Measurements from ENCODE around the gene CDK5RAP1. TPM values are rescaled to one million over a fixed set of nuclear protein-coding genes. Genes with fewer than 3 reads are reported as not detected.

The CDK5RAP1 gene
- total RNA-seq, 1 donor from 2014 or later, result 15.0 TPM

DNA sequence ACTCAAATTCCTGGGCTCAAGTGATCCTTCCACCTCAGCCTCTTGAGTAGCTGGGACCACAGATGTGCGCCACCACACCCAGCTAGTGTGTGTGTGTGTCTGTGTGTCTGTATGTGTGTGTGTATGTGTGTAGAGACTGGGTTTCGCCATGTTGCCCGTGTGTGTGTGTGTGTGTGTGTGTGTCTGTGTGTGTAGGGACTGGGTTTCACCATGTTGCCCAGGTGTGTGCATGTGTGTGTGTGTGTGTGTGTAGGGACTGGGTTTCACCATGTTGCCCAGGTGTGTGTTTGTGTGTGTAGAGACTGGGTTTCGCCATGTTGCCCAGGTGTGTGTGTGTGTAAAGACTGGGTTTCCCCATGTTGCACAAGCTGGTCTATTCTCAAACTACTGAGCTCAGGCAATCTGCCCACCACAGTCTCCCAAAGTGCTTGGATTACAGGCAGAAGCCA is 28.3 kb downstream of the CDK5RAP1 start:
- intact Hi-C loops (cut with DNase I), result no loop called here
- H3K9me3 ChIP-seq, result no peaks in the 10 kb centered on the region
- no peak for DNase-seq (ENCODE audit: extremely low spot score in 2 of 2)
- H3K27ac ChIP-seq, result no peak overlapping the region
- H3K36me3 ChIP-seq, result peaks cover 0 to 59% of the 10 kb centered on the region in 2 donors
- no peaks in the 10 kb centered on the region for H3K27me3 ChIP-seq
- no peaks in the 10 kb centered on the region for H3K4me1 ChIP-seq
- no peak overlapping the region for H3K4me3 ChIP-seq
- TF ChIP-seq POLR2AphosphoS5 (IDR thresholded peaks at IDR 0.05; ENCODE audit: insufficient read depth in 1 of 2, low read depth in 1 of 2) (no peak), POLR2A (IDR thresholded peaks at IDR 0.05) (no peak)
- TF ChIP-seq, protein P1, sequence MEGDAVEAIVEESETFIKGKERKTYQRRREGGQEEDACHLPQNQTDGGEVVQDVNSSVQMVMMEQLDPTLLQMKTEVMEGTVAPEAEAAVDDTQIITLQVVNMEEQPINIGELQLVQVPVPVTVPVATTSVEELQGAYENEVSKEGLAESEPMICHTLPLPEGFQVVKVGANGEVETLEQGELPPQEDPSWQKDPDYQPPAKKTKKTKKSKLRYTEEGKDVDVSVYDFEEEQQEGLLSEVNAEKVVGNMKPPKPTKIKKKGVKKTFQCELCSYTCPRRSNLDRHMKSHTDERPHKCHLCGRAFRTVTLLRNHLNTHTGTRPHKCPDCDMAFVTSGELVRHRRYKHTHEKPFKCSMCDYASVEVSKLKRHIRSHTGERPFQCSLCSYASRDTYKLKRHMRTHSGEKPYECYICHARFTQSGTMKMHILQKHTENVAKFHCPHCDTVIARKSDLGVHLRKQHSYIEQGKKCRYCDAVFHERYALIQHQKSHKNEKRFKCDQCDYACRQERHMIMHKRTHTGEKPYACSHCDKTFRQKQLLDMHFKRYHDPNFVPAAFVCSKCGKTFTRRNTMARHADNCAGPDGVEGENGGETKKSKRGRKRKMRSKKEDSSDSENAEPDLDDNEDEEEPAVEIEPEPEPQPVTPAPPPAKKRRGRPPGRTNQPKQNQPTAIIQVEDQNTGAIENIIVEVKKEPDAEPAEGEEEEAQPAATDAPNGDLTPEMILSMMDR (IDR thresholded peaks at IDR 0.05), result no peak

DNA sequence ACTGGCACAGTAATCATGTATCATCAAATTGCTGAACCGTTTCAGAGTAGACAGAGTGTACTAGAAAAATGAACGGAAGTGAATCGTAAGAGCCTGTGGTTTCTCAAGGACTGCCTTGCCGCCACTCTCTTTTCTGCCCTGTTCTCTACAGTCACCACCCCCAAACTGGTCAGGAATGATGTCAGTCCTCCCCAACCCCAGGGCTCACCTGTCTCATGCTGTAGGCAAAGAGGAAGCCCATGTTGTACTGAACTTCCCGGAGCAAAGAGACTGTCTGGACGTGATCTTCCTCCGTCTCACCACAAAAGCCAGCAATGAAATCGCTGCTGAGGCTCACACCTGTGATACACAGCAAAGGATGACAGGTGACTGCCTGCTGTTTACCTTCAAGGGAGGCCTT is 31.0 kb downstream of the CDK5RAP1 start:
- Histone ChIP-seq H3K27me3 (no peaks in the 10 kb centered on the region), H3K4me1 (no peaks in the 10 kb centered on the region), H3K36me3 (peaks cover 0 to 68% of the 10 kb centered on the region in 2 donors), H3K27ac (no peak overlapping the region), H3K4me3 (no peak overlapping the region), H3K9me3 (no peaks in the 10 kb centered on the region)
- no peak for TF ChIP-seq POLR2AphosphoS5 (IDR thresholded peaks at IDR 0.05; ENCODE audit: insufficient read depth in 1 of 2, low read depth in 1 of 2)
- TF ChIP-seq, protein P1 (IDR thresholded peaks at IDR 0.05), result no peak
- no peak for TF ChIP-seq POLR2A (IDR thresholded peaks at IDR 0.05)
- intact Hi-C loops (cut with DNase I), result no loop called here
- DNase-seq (ENCODE audit: extremely low spot score in 2 of 2), result no peak

DNA sequence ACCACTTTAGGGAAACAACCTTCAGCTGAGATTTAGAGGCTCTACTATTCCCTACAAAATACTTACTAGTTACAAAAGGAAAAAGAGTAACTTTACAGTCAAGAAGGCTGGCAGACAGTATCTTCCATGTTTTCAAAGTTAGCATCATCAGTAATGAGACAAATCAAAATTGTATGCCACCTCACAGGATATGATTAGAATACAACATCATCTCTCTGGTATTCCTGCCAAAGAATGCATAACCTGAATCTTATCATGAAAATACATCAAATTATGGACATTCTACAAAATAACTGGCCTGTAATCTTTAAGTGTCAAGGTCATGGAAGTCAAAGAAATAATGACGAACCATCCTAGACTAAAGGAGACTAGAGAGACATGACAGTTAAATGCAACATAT is 38.4 kb downstream of the CDK5RAP1 start:
- TF ChIP-seq POLR2AphosphoS5 (IDR thresholded peaks at IDR 0.05; ENCODE audit: insufficient read depth in 1 of 2, low read depth in 1 of 2) (no peak), POLR2A (IDR thresholded peaks at IDR 0.05) (no peak)
- TF ChIP-seq, protein P1 (IDR thresholded peaks at IDR 0.05), result no peak
- peaks cover 0 to 81% of the 10 kb centered on the region in 2 donors for H3K36me3 ChIP-seq
- no peak overlapping the region for H3K27ac ChIP-seq
- intact Hi-C loops (cut with DNase I), result no loop called here
- H3K27me3 ChIP-seq, result no peaks in the 10 kb centered on the region
- no peak for DNase-seq (ENCODE audit: extremely low spot score in 2 of 2)
- no peaks in the 10 kb centered on the region for H3K9me3 ChIP-seq
- H3K4me3 ChIP-seq, result no peak overlapping the region
- no peaks in the 10 kb centered on the region for H3K4me1 ChIP-seq

DNA sequence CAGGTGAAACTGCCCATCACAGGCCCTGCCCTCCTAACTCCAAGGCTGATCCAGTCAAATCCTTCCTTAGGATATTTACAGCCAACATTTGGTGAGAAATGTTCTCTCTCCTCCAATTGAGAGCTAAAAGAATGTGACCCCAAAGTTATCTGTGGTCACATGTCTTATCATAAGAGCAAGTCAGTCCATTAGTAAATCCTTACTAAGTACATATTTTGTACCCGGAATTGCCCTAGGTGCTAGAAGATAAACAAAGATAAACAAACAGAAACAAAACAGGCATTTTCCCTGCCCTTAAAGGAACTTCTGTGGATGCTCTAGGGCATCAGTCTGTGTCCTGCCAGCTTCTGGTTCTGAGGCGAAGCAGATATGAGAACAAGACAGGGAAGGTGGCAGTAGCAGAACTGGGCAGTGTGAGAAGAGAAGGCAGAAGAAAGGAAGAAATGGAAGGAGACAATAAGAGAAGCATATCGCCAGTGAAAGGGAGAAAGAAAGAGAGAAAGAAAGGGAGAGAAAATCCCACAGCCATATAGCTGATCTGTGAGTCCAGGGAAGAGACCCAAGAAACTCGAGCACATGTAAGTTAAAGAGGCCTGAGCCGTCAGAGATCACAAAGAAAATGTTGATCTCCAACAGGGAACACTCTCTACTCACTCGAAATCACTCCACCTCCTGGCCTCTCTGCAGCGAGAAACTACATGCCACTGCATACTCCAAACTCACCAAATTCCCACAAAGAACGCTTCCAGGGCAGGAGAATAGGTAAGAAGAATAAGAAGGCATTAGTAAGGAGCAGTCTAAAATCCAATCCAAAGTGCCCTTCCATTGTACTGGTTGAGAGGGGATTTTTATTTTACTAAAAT is 41.7 kb downstream of the CDK5RAP1 start:
- Histone ChIP-seq H3K9me3 (no peaks in the 10 kb centered on the region), H3K27ac (no peak overlapping the region), H3K27me3 (no peaks in the 10 kb centered on the region), H3K4me1 (no peaks in the 10 kb centered on the region), H3K36me3 (peaks cover 0 to 66% of the 10 kb centered on the region in 2 donors), H3K4me3 (no peak overlapping the region)
- DNase-seq (ENCODE audit: extremely low spot score in 2 of 2), result no peak
- intact Hi-C loops (cut with DNase I), result no loop called here
- TF ChIP-seq, protein P1 (IDR thresholded peaks at IDR 0.05), result no peak

DNA sequence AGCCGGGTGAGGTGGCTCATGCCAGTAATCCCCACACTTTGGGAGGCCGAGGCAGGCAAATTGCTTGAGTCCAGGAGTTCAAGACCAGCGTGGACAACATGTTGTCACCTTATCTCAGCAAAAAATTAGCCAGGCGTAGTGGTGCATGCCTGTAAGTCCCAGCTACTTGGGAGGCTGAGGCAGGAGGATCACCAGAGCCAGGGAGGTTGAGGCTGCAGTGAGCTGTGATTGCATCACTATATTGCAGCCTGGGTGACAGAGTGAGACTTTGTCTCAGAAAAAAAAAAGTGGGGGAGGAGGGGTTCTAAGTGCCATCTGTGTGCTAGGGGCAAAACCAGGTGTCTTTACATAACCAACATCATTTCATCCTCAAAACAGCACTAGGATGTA is 48.3 kb downstream of the CDK5RAP1 start:
- Histone ChIP-seq H3K27ac (no peak overlapping the region), H3K36me3 (peaks cover 0 to 16% of the 10 kb centered on the region in 2 donors), H3K4me3 (no peak overlapping the region), H3K27me3 (no peaks in the 10 kb centered on the region), H3K4me1 (no peaks in the 10 kb centered on the region), H3K9me3 (no peaks in the 10 kb centered on the region)
- intact Hi-C loops (cut with DNase I), result no loop called here
- no peak for DNase-seq (ENCODE audit: extremely low spot score in 2 of 2)
- no peak for TF ChIP-seq POLR2AphosphoS5 (IDR thresholded peaks at IDR 0.05; ENCODE audit: insufficient read depth in 1 of 2, low read depth in 1 of 2)
- TF ChIP-seq, protein P1 (IDR thresholded peaks at IDR 0.05), result no peak
- no peak for TF ChIP-seq POLR2A (IDR thresholded peaks at IDR 0.05)
